ENCODE results near the gene HOXD11.

DNA sequence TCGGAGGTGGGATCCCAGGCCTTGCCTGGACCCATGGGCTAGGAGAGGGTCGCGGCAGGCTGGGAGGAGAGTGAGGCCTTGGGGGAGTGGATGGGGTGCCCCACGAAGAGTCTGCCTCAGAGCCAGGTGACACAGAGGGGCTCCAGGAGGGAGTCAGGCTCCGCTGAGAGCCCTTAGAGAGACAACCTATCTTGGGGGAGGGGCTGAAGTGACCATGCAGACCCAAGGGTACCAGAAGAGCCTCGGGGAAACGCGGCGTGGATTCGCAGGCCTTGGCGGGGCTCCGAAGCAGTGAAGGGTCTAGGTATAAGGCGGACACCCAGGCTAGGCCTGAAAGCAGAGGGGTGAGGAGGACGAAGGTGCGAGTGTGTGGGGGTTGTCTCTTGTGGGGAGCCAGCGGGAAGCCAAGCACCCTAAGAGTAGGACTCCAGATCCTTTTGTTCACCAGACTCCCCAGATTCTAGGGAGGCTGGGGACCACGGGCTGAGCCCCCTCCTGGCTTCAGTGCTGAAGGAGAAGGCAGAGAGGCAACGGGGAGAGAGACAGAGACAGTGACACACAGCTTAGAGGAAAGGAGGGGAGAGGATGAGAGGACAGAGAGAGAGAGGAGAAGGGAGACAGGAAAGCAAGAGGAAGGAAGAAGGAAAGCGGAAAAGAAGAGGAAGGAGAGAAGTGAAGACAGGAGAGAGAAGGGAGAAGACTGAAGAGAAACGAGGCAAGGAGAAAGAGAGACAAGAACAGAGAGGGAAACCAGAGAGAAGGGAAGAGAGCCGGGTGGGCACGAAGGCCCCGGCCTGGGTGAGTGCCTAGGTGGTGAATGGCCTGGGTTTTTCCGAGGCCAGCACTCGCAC is 1.1 kb upstream of the HOXD11 start:
- TF ChIP-seq POLR2AphosphoS5 (IDR thresholded peaks at IDR 0.05): no peak
- TF ChIP-seq, protein P1, sequence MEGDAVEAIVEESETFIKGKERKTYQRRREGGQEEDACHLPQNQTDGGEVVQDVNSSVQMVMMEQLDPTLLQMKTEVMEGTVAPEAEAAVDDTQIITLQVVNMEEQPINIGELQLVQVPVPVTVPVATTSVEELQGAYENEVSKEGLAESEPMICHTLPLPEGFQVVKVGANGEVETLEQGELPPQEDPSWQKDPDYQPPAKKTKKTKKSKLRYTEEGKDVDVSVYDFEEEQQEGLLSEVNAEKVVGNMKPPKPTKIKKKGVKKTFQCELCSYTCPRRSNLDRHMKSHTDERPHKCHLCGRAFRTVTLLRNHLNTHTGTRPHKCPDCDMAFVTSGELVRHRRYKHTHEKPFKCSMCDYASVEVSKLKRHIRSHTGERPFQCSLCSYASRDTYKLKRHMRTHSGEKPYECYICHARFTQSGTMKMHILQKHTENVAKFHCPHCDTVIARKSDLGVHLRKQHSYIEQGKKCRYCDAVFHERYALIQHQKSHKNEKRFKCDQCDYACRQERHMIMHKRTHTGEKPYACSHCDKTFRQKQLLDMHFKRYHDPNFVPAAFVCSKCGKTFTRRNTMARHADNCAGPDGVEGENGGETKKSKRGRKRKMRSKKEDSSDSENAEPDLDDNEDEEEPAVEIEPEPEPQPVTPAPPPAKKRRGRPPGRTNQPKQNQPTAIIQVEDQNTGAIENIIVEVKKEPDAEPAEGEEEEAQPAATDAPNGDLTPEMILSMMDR (IDR thresholded peaks at IDR 0.05): no peak
- no peak for TF ChIP-seq POLR2A (IDR thresholded peaks at IDR 0.05)

Measured in breast epithelium (tissue), 3 donors.